Osteocyte (in vitro differentiated cells): ENCODE results near the gene TBC1D22B. TPM values are rescaled to one million over a fixed set of nuclear protein-coding genes. Genes with fewer than 3 reads are reported as not detected.

ENCODE experiments used
- DNase-seq: peaks from one replicate; pipeline ENCODE4 v3.0.0; 2021; ENCODE audit warnings: mixed read lengths; ENCODE audit not compliant: unreplicated experiment; ENCODE audit errors: extremely low spot score
- H3K27ac Mint-ChIP-seq: one replicate; pipeline ENCODE4 v1.8.0; 2021; ENCODE audit warnings: mild to moderate bottlenecking, mixed read lengths; ENCODE audit not compliant: unreplicated experiment
- H3K27me3 Mint-ChIP-seq: one replicate; pipeline ENCODE4 v1.8.0; 2021; ENCODE audit warnings: mixed read lengths; ENCODE audit not compliant: unreplicated experiment
- H3K36me3 Mint-ChIP-seq: one replicate; pipeline ENCODE4 v1.8.0; 2021; ENCODE audit warnings: mixed read lengths; ENCODE audit not compliant: unreplicated experiment
- H3K4me1 Mint-ChIP-seq: one replicate; pipeline ENCODE4 v1.8.0; 2021; ENCODE audit warnings: mixed read lengths; ENCODE audit not compliant: unreplicated experiment
- H3K4me3 Mint-ChIP-seq: one replicate; pipeline ENCODE4 v1.8.0; 2021; ENCODE audit warnings: mild to moderate bottlenecking, moderate library complexity, mixed read lengths; ENCODE audit not compliant: unreplicated experiment
- H3K9me3 Mint-ChIP-seq: one replicate; pipeline ENCODE4 v1.8.0; 2021; ENCODE audit warnings: mixed read lengths; ENCODE audit not compliant: unreplicated experiment
- CTCF ChIP-seq: fragments of 200-600 bp; sonication (generic); IDR thresholded peaks from 2 replicates; pipeline ENCODE4 v1.5.0; 2021; ENCODE audit warnings: antibody characterized with exemption, mild to moderate bottlenecking, moderate library complexity
- total RNA-seq: library from RNA; stranded (reverse); gene quantifications from 2 replicates; pipeline ENCODE4 v1.2.1, GENCODE V29; 2021

Gene TBC1D22B
- total RNA-seq, 1 donor from 2014 or later: 13.8 TPM

- H3K27me3 Mint-ChIP-seq: no peaks in the 10 kb centered on the region
- peak overlapping the region; percentile 95 for H3K4me3 Mint-ChIP-seq
- H3K4me1 Mint-ChIP-seq: peaks cover 24% of the 10 kb centered on the region
- no peak for TF ChIP-seq CTCF
- peak; percentile 84 for DNase-seq
- peak overlapping the region; percentile 88 for H3K27ac Mint-ChIP-seq
- H3K36me3 Mint-ChIP-seq: peaks cover 2% of the 10 kb centered on the region
- no peaks in the 10 kb centered on the region for H3K9me3 Mint-ChIP-seq
Measured at GRCh38 chr6:37354526-37355384, 97.2 kb downstream of the TBC1D22B start.

GRCh38 chr6:37357288-37357687 is 99.7 kb downstream of the TBC1D22B start:
- Mint-ChIP-seq H3K27me3 (no peaks in the 10 kb centered on the region), H3K27ac (no peak overlapping the region), H3K4me3 (no peak overlapping the region), H3K9me3 (no peaks in the 10 kb centered on the region), H3K36me3 (peaks cover 5% of the 10 kb centered on the region), H3K4me1 (peaks cover 24% of the 10 kb centered on the region)
- no peak for TF ChIP-seq CTCF
- no peak for DNase-seq

GRCh38 chr6:37357860-37358259 is 100.3 kb downstream of the TBC1D22B start:
- Mint-ChIP-seq H3K36me3 (peaks cover 5% of the 10 kb centered on the region), H3K4me3 (no peak overlapping the region), H3K9me3 (no peaks in the 10 kb centered on the region), H3K27ac (no peak overlapping the region), H3K4me1 (peaks cover 23% of the 10 kb centered on the region), H3K27me3 (no peaks in the 10 kb centered on the region)
- TF ChIP-seq CTCF: no peak
- no peak for DNase-seq

GRCh38 chr6:37359039-37359438 is 101.5 kb downstream of the TBC1D22B start:
- Mint-ChIP-seq H3K9me3 (no peaks in the 10 kb centered on the region), H3K36me3 (peaks cover 11% of the 10 kb centered on the region), H3K4me3 (no peak overlapping the region), H3K27ac (no peak overlapping the region), H3K4me1 (peaks cover 13% of the 10 kb centered on the region), H3K27me3 (no peaks in the 10 kb centered on the region)
- no peak for DNase-seq
- TF ChIP-seq CTCF: no peak

GRCh38 chr6:37362101-37362828 is 104.7 kb downstream of the TBC1D22B start:
- no peak overlapping the region for H3K4me3 Mint-ChIP-seq
- no peak for TF ChIP-seq CTCF
- H3K27me3 Mint-ChIP-seq: no peaks in the 10 kb centered on the region
- DNase-seq: no peak
- peaks cover 11% of the 10 kb centered on the region for H3K36me3 Mint-ChIP-seq
- no peaks in the 10 kb centered on the region for H3K4me1 Mint-ChIP-seq
- H3K27ac Mint-ChIP-seq: no peak overlapping the region
- no peaks in the 10 kb centered on the region for H3K9me3 Mint-ChIP-seq
